Esophagus squamous epithelium (tissue), 5 donors: ENCODE data around the gene PLCH2. TPM values are rescaled to one million over a fixed set of nuclear protein-coding genes. Genes with fewer than 3 reads are reported as not detected.

ENCODE experiments used
- DNase-seq: peaks from one replicate; lab custom pipeline; 2025; lab: John Stamatoyannopoulos, UW
- H3K27ac ChIP-seq, 4 donors: fragments of 200-600 bp; sonication (generic); one replicate each; pipeline ENCODE4 v1.5.1; 2016 to 2019; ENCODE audit warnings: mild to moderate bottlenecking in 1 of 4
- H3K27me3 ChIP-seq, 4 donors: fragments of 200-600 bp; sonication (generic); 1 replicate in 3 of 4; 2 replicates in 1 of 4; pipeline versions ENCODE4 v1.5.1 to v1.6.0; 2017 to 2021; ENCODE audit warnings: antibody characterized with exemption in 1 of 4
- H3K36me3 ChIP-seq, 3 donors: fragments of 200-600 bp; sonication (generic); one replicate each; pipeline ENCODE4 v1.5.1; 2016 to 2019
- H3K4me1 ChIP-seq, 3 donors: fragments of 200-600 bp; sonication (generic); one replicate each; pipeline ENCODE4 v1.5.1; 2017 to 2019
- H3K4me3 ChIP-seq, 4 donors: fragments of 200-600 bp; sonication (generic); 1 replicate in 3 of 4; 2 replicates in 1 of 4; pipeline ENCODE4 v1.5.1; 2016 to 2019; ENCODE audit warnings: mild to moderate bottlenecking in 2 of 4, moderate library complexity in 1 of 4
- H3K9me3 ChIP-seq, 3 donors: fragments of 200-600 bp; sonication (generic); one replicate each; pipeline ENCODE4 v1.5.1; 2016 to 2019
- POLR2A ChIP-seq, 4 donors: fragments of 450-650 bp; IDR thresholded peaks; one replicate each; pipeline ENCODE4 v1.6.1; 2017; ENCODE audit warnings: antibody characterized with exemption in 4 of 4, mild to moderate bottlenecking in 4 of 4, moderate library complexity in 3 of 4
- WGBS, 2 donors: methylation state at CpG; one replicate each; pipeline ENCODE4 v1.1.5; 2018; 5-methylcytosine and 5-hydroxymethylcytosine counted together
- intact Hi-C: fragments of 100-400 bp; cut with DNase I; formaldehyde crosslinking; loops from one replicate; pipeline ENCODE4 v1.15.0; 2022
- total RNA-seq, 4 donors: library from RNA; depleted of rRNA; stranded (reverse); fragments of >200 nt; gene quantifications; one replicate each; pipeline ENCODE4 v1.1.0, GENCODE V29; 2016
- TF ChIP-seq, protein P1 (sequence below), 6 experiments: fragments of 450-650 bp in 4 of 6; fragments of 200-600 bp in 2 of 6; sonication (generic) in 2 of 6; IDR thresholded peaks; one replicate each; pipeline ENCODE4 v1.5.1; 2016 to 2019; ENCODE audit warnings: antibody characterized with exemption in 6 of 6, mild to moderate bottlenecking in 4 of 6, moderate library complexity in 4 of 6
- donor health status: DM: yes; HTN: yes; CAD: no.

PLCH2 gene
- total RNA-seq, 4 donors from 2014 or later = 26.1 to 34.3 (median 31.5) TPM

- no peak overlapping the region for H3K27ac ChIP-seq
- TF ChIP-seq, protein P1, sequence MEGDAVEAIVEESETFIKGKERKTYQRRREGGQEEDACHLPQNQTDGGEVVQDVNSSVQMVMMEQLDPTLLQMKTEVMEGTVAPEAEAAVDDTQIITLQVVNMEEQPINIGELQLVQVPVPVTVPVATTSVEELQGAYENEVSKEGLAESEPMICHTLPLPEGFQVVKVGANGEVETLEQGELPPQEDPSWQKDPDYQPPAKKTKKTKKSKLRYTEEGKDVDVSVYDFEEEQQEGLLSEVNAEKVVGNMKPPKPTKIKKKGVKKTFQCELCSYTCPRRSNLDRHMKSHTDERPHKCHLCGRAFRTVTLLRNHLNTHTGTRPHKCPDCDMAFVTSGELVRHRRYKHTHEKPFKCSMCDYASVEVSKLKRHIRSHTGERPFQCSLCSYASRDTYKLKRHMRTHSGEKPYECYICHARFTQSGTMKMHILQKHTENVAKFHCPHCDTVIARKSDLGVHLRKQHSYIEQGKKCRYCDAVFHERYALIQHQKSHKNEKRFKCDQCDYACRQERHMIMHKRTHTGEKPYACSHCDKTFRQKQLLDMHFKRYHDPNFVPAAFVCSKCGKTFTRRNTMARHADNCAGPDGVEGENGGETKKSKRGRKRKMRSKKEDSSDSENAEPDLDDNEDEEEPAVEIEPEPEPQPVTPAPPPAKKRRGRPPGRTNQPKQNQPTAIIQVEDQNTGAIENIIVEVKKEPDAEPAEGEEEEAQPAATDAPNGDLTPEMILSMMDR (IDR thresholded peaks at IDR 0.05) = no peak
- TF ChIP-seq POLR2A (IDR thresholded peaks at IDR 0.05) = no peak
- H3K4me1 ChIP-seq = peaks cover 0 to 11% (median 9%) of the 10 kb centered on the region in 3 donors
- H3K4me3 ChIP-seq = no peak overlapping the region
- peaks cover 0 to 7% (median 0%) of the 10 kb centered on the region in 3 donors for H3K36me3 ChIP-seq
- WGBS, 2 donors = 62 to 75% methylated on average over 6 to 15 of the region's 18 CpGs
- intact Hi-C loops = no loop called here
- no peak for DNase-seq
- H3K9me3 ChIP-seq = no peaks in the 10 kb centered on the region
- peaks cover 0 to 80% (median under 1%) of the 10 kb centered on the region in 4 donors for H3K27me3 ChIP-seq
These were observed 28.0 kb upstream of the PLCH2 start for GRCh38 chr1:2448098-2448445.

DNA sequence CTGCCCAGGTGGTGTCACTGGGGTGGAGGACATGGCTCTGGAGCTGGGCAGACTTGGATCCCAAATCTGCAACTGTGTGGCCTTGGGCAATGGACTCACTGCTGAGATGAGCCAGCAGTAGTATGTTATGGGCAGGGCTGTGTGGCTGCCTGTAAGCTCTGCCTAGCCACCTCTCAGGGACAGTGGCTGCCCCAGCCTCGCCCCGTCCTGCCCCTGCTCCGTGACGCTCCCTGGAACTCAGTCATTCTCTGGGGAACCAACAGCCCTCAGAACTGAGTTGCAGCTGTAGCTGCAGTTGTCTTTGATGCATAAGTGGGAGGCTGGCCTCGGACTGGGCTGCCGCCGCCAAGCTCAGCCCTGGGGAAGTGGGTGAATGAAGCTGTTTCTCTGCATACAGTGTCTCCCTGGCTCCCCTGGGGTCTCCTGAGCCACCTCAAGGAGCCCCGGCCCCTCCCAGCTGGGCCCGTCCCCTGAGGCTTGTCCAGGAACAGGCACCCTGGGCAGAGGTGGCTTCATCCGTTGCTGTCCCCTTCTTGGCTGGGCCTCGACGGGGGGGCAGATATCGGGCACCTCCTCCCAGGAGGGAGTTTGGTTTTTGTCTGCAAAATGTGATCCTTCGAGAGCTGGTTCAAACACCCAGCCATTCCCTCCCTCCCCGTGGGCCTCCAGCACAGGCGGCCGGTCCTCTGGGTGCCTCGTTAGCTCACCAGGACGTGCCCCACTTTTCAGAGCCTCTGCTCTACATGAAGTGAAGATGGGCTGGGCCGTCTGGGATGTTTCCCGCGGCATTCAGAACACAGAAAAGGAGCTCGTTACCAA is 26.2 kb upstream of the PLCH2 start:
- TF ChIP-seq, protein P1 (IDR thresholded peaks at IDR 0.05) = no peak
- no peak for TF ChIP-seq POLR2A (IDR thresholded peaks at IDR 0.05)
- Histone ChIP-seq H3K4me3 (no peak overlapping the region), H3K27me3 (peaks cover 0 to 80% (median 0%) of the 10 kb centered on the region in 4 donors), H3K36me3 (peaks cover 0 to 7% (median 0%) of the 10 kb centered on the region in 3 donors), H3K9me3 (no peaks in the 10 kb centered on the region), H3K4me1 (peaks cover 0 to under 1% (median 0%) of the 10 kb centered on the region in 3 donors), H3K27ac (no peak overlapping the region)
- DNase-seq = no peak
- intact Hi-C loops = no loop called here
- WGBS, 2 donors = 69 to 80% methylated on average over 11 to 17 of the region's 23 CpGs

DNA sequence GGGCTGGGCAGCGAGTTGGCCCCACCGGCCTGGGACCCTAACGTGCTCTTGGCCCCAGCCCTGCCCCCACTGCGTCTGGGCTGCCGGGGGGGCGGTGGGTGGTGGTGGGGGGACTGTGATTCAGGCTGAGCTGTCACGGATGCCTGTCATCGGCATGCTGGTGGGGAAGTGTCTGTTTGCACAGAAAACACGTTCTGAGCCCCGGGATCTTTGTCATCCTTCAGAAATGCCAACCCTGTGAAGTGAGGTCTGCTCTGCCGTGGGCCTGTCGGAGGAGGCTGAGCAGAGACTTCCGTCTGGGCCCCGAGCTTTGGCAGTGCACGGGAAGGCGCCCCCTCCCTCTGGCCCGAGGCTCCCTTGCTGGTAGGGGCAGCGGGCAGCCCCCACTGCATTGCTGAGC is 24.3 kb upstream of the PLCH2 start:
- Histone ChIP-seq H3K9me3 (no peaks in the 10 kb centered on the region), H3K4me1 (peaks cover 0 to 14% (median 0%) of the 10 kb centered on the region in 3 donors), H3K27me3 (peaks cover 0 to 80% (median 0%) of the 10 kb centered on the region in 4 donors), H3K36me3 (peaks cover 0 to 7% (median 0%) of the 10 kb centered on the region in 3 donors), H3K4me3 (no peak overlapping the region), H3K27ac (no peak overlapping the region)
- intact Hi-C loops = no loop called here
- no CpG with 5 or more reads among the region's 18 CpGs for WGBS, 2 donors
- no peak for TF ChIP-seq POLR2A (IDR thresholded peaks at IDR 0.05)
- TF ChIP-seq, protein P1 (IDR thresholded peaks at IDR 0.05) = no peak
- no peak for DNase-seq

DNA sequence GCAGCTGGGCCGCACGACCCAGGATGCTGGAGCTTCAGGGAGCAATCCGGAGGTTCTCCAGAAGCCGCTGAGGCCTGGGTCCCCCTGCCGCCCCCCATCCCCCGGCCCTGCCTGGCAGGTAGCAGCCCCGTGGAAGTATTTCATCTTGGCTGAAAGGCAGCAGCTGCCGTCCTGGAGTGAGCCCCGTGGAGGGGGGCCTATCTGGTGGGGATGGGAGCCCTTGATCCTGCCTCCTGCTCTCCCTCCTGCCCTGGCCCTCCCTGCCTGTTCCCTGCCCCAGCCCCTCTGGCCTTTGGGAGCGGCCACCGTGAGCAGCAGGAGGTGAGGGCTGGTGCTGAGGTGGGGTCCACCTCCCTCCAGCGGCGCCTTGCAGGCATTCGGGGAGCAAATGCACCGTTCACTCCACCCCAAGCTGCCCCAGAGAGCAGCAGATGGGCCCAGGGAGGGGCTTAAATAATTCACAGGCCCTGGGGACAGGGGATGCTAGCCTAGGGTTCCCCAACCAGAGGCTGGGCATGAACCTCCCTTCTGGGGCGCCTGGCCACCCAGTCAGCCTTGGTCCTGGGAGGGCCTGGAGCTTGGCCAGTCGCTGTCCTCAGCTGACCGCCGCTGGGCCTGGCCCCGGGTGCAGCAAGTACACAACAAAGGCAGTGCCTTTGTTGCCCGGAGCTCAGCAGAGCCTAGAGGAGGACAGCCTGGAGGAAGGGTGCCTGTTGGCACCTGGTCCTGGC is 23.7 kb upstream of the PLCH2 start:
- 50% methylated on average over 2 of the region's 21 CpGs; no CpG with 5 or more reads in 1 of the 2 donors for WGBS, 2 donors
- TF ChIP-seq, protein P1 (IDR thresholded peaks at IDR 0.05) = no peak
- TF ChIP-seq POLR2A (IDR thresholded peaks at IDR 0.05) = no peak
- intact Hi-C loops = no loop called here
- Histone ChIP-seq H3K4me3 (no peak overlapping the region), H3K9me3 (no peaks in the 10 kb centered on the region), H3K27me3 (peaks cover 0 to 80% (median 0%) of the 10 kb centered on the region in 4 donors), H3K4me1 (peaks cover 0 to 14% (median 0%) of the 10 kb centered on the region in 3 donors), H3K36me3 (peaks cover 0 to 7% (median 0%) of the 10 kb centered on the region in 3 donors), H3K27ac (no peak overlapping the region)
- DNase-seq = no peak

GRCh38 chr1:2452932-2453315 is 23.2 kb upstream of the PLCH2 start:
- Histone ChIP-seq H3K27me3 (peaks cover 0 to 81% (median 0%) of the 10 kb centered on the region in 4 donors), H3K27ac (no peak overlapping the region), H3K4me3 (no peak overlapping the region), H3K9me3 (no peaks in the 10 kb centered on the region), H3K4me1 (peaks cover 0 to 14% (median 0%) of the 10 kb centered on the region in 3 donors), H3K36me3 (peaks cover 0 to 7% (median 0%) of the 10 kb centered on the region in 3 donors)
- no peak for TF ChIP-seq POLR2A (IDR thresholded peaks at IDR 0.05)
- TF ChIP-seq, protein P1 (IDR thresholded peaks at IDR 0.05) = no peak
- no peak for DNase-seq
- 50 to 75% methylated on average over 2 to 3 of the region's 19 CpGs for WGBS, 2 donors
- intact Hi-C loops = no loop called here
